Inflammatory macrophage treated with lipopolysaccharide for 4 hours (primary cell): ENCODE results near the gene GATA2.

Experiments
- DNase-seq: peaks from one replicate; pipeline ENCODE4 v3.0.0-alpha.2; 2020

Gene GATA2

GRCh38 chr3:128472449-128473179, 20.4 kb downstream of the GATA2 start:
- no peak for DNase-seq

- DNase-seq, result no peak
These were observed 21.3 kb downstream of the GATA2 start for GRCh38 chr3:128471720-128472119.

GRCh38 chr3:128471110-128471509, 21.9 kb downstream of the GATA2 start:
- no peak for DNase-seq

GRCh38 chr3:128470134-128470899, 22.7 kb downstream of the GATA2 start:
- DNase-seq, result no peak

GRCh38 chr3:128469556-128469955, 23.4 kb downstream of the GATA2 start:
- no peak for DNase-seq

- no peak for DNase-seq
These were observed 24.0 kb downstream of the GATA2 start for GRCh38 chr3:128468791-128469527.

GRCh38 chr3:128468285-128468790, 24.7 kb downstream of the GATA2 start:
- DNase-seq, result no peak

GRCh38 chr3:128466840-128467541, 26.0 kb downstream of the GATA2 start, which contains the start of gene DNAJB8:
TSS of gene DNAJB8 (minus strand) at chr3:128466890. CDS start at chr3:128463245, 3,645 bp downstream.
- DNase-seq, result no peak

- DNase-seq, result no peak
These were observed 28.3 kb downstream of the GATA2 start for GRCh38 chr3:128464702-128465101.

- DNase-seq, result no peak
These were observed 28.8 kb downstream of the GATA2 start for GRCh38 chr3:128464188-128464587.

- no peak for DNase-seq
These were observed 29.2 kb downstream of the GATA2 start for GRCh38 chr3:128463771-128464170.

- DNase-seq, result no peak
These were observed 29.6 kb downstream of the GATA2 start for GRCh38 chr3:128463354-128463753.

GRCh38 chr3:128462931-128463330, 30.1 kb downstream of the GATA2 start:
- no peak for DNase-seq

- DNase-seq, result no peak
These were observed 30.6 kb downstream of the GATA2 start for GRCh38 chr3:128462341-128462910.

- DNase-seq, result no peak
These were observed 31.3 kb downstream of the GATA2 start for GRCh38 chr3:128461731-128462130.

GRCh38 chr3:128459461-128459820, 33.6 kb downstream of the GATA2 start:
- no peak for DNase-seq

GRCh38 chr3:128458746-128459460, 34.1 kb downstream of the GATA2 start:
- DNase-seq, result no peak

GRCh38 chr3:128457937-128458336, 35.1 kb downstream of the GATA2 start:
- DNase-seq, result no peak

- no peak for DNase-seq
These were observed 36.0 kb downstream of the GATA2 start for GRCh38 chr3:128456776-128457715.
